Measurements from ENCODE around the gene PSTPIP2. TPM values are rescaled to one million over a fixed set of nuclear protein-coding genes. Genes with fewer than 3 reads are reported as not detected.

Gene PSTPIP2
- total and polyA plus RNA-seq, 2 of the 4 experiments (the other 2 are of a cell fraction), result 10.4 to 12.4 TPM

GRCh38 chr18:46097801-46098615 lies 25.9 kb upstream of the PSTPIP2 start, which contains the start of gene ATP5F1A:
TSS of gene ATP5F1A (minus strand) at chr18:46098296. CDS start at chr18:46098231, 65 bp downstream.
- peaks cover 13% of the 10 kb centered on the region for H3K36me3 ChIP-seq (ENCODE audit: control insufficient read depth, insufficient read depth, low read length)
- H3K4me3 ChIP-seq (ENCODE audit: insufficient read depth, low read depth, low read length), result peak within 1 kb of the TSS; percentile 91
- H2BK20ac ChIP-seq (ENCODE audit: low read depth, low read length), result peak within 1 kb of the TSS; percentile 46; the same call in 1 of the 2 replicates
- H3K9me3 ChIP-seq (ENCODE audit: control insufficient read depth, insufficient read depth, low read length), result no peaks in the 10 kb centered on the region
- H2AK9ac ChIP-seq (replicated peaks; ENCODE audit: low read depth, low read length, poor library complexity), result peak within 1 kb of the TSS; percentile 99
- CTCF ChIA-PET, result no interaction called here
- 1% methylated on average over 36 of the region's 53 CpGs; no CpG with 5 or more reads in 1 of the 2 experiments for WGBS, 2 experiments (ENCODE audit: extremely low coverage in 2 of 2, insufficient read length in 1 of 2)
- H3K27me3 ChIP-seq (ENCODE audit: control insufficient read depth, insufficient read depth, low read length), result no peaks in the 10 kb centered on the region
- peak within 1 kb of the TSS; percentile 95 for H3K23ac ChIP-seq (ENCODE audit: low read depth, low read length)
- no TSS peak for BruUV-seq (replicated peaks)
- peak within 1 kb of the TSS; percentile 94 for H3K4me2 ChIP-seq (ENCODE audit: low read depth, low read length)
- peak within 1 kb of the TSS; percentile 90 for H4K5ac ChIP-seq (ENCODE audit: low read depth, low read length)
- POLR2A ChIA-PET (ENCODE audit: unreplicated experiment), result no interaction called here
- intact Hi-C loops (cut with micrococcal nuclease) (no loop called here), in situ Hi-C loops (cut with MboI; ENCODE audit: low sequenced_read_pairs) (no loop called here), dilution Hi-C loops (cut with HindIII; ENCODE audit: low sequenced_read_pairs, unreplicated experiment) (no loop called here)
- H3K79me1 ChIP-seq (ENCODE audit: low read depth in 1 of 2, low read length in 2 of 2), result peaks cover 9 to 20% of the 10 kb centered on the region in 2 experiments
- peak within 1 kb of the TSS; percentile 92 for H3K56ac ChIP-seq (ENCODE audit: extremely low read depth, insufficient read depth, low read length)
- H3K9me1 ChIP-seq (ENCODE audit: insufficient read depth, low read length), result 0 out of 2 replicates have a peak, but pooled peaks cover 3% of the 10 kb centered on the region
- H3K4ac ChIP-seq (ENCODE audit: low read depth, low read length), result peak within 1 kb of the TSS; percentile 96
- peaks cover 3% of the 10 kb centered on the region for H3K4me1 ChIP-seq (ENCODE audit: control insufficient read depth, insufficient read depth, low read length)
- peak within 1 kb of the TSS; percentile 36 for H3K18ac ChIP-seq (ENCODE audit: low read depth, low read length)
- H2BK120ac ChIP-seq (ENCODE audit: low read depth, low read length), result peak within 1 kb of the TSS; percentile 89
- H2AFZ ChIP-seq (replicated peaks; ENCODE audit: low read length, poor library complexity), result peak within 1 kb of the TSS; percentile 99
- H4K8ac ChIP-seq (ENCODE audit: low read depth in 2 of 2, low read length in 2 of 2), result peak within 1 kb of the TSS; percentile 98 to 100
- H3K27ac ChIP-seq (ENCODE audit: insufficient read depth, low read length), result peak within 1 kb of the TSS; percentile 95
- peak within 1 kb of the TSS; percentile 89 for H2BK5ac ChIP-seq (ENCODE audit: low read depth, low read length, poor library complexity, severe bottlenecking)
- peaks cover 29% of the 10 kb centered on the region for H4K20me1 ChIP-seq (ENCODE audit: insufficient read depth, low read length)
- ATAC-seq (ENCODE audit: low read depth), result peak; percentile 92
- H2BK15ac ChIP-seq (ENCODE audit: low read depth, low read length), result peak within 1 kb of the TSS; percentile 40; the same call in 1 of the 3 replicates
- peak within 1 kb of the TSS; percentile 99 for H3K14ac ChIP-seq (replicated peaks; ENCODE audit: low read depth, low read length)
- peak within 1 kb of the TSS; percentile 96 for H4K91ac ChIP-seq (ENCODE audit: insufficient read depth, low read depth, low read length)
- H2AK5ac ChIP-seq (ENCODE audit: low read depth, low read length), result peak within 1 kb of the TSS; percentile 92
- H3K9ac ChIP-seq (ENCODE audit: low read depth, low read length), result peak within 1 kb of the TSS; percentile 97
- DNase-seq, result peak; percentile 77
- no peak for TF ChIP-seq RCOR1 (IDR thresholded peaks at IDR 0.05; ENCODE audit: insufficient replicate concordance, low read length)
- no peak for TF ChIP-seq SMC3 (IDR thresholded peaks at IDR 0.05; ENCODE audit: low read depth, low read length)
- TF ChIP-seq USF2 (IDR thresholded peaks at IDR 0.05; ENCODE audit: low read depth, low read length), result peak; percentile 89
- no peak for TF ChIP-seq CEBPB (IDR thresholded peaks at IDR 0.05; ENCODE audit: low read depth, low read length)
- no peak for TF ChIP-seq BHLHE40 (IDR thresholded peaks at IDR 0.05; ENCODE audit: low read depth, low read length)
- TF ChIP-seq CHD1 (IDR thresholded peaks at IDR 0.05; ENCODE audit: low read depth, low read length), result no peak
- no peak for TF ChIP-seq RAD21 (IDR thresholded peaks at IDR 0.05; ENCODE audit: low read length)
- no peak for TF ChIP-seq MAFK (IDR thresholded peaks at IDR 0.05; ENCODE audit: low read depth, low read length)
- peak; percentile 69; the same call in 1 of the 2 replicates for TF ChIP-seq MAZ (IDR thresholded peaks at IDR 0.05; ENCODE audit: borderline replicate concordance, low read depth, low read length)
- TF ChIP-seq NFE2L2 (IDR thresholded peaks at IDR 0.05; ENCODE audit: low read depth, low read length), result no peak
- TF ChIP-seq FOS (IDR thresholded peaks at IDR 0.05; ENCODE audit: low read depth, low read length), result no peak
- peak; percentile 83 for TF ChIP-seq POLR2A (IDR thresholded peaks at IDR 0.05; ENCODE audit: low read depth, low read length)
- TF ChIP-seq ELK1 (IDR thresholded peaks at IDR 0.05; ENCODE audit: borderline replicate concordance, low read depth, low read length), result no peak
- TF ChIP-seq MXI1 (IDR thresholded peaks at IDR 0.05; ENCODE audit: borderline replicate concordance, low read depth, low read length), result peak; percentile 70; the same call in 1 of the 2 replicates
- TF ChIP-seq RFX5 (IDR thresholded peaks at IDR 0.05; ENCODE audit: low read depth, low read length), result no peak

Measured in IMR-90 (cell line).